PC-9 (cell line): ENCODE results near the gene NXPH2.

ENCODE experiments used
- CTCF ChIP-seq: fragments of 200-600 bp; sonication (generic); conservative IDR thresholded peaks from 2 replicates; pipeline ENCODE4 v1.6.1; 2017; ENCODE audit warnings: mixed run types, antibody characterized with exemption, mild to moderate bottlenecking, moderate library complexity
- EZH2 ChIP-seq: fragments of 200-600 bp; sonication (generic); IDR thresholded peaks from 2 replicates; pipeline ENCODE4 v1.8.0; 2017; ENCODE audit warnings: antibody characterized with exemption, low read depth

DNA sequence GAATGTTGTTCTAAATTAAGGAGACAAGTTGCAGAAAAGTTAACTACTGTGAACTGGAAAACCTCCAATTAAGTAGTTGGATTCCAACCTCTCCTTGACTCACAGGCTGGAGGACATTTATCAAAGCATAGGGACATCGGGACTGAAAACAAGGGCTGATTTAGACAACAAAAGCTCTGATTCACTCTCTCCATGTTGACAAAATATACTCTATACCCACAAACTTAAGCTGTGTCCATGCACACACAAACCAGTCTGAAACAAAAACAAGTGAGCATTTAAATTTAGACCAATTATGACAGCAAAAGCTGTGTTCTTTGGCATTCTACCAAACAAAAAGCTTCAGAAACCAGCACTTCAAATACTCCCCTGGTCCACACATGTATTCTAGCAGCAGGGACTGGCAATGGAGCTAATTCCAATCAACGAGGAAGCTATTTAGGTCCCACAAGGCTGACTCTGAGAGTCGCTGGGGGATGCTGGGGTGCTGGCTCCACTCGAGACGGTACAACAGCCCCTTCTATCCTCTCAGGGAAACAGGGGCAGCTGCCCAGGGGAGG lies 71.4 kb downstream of the NXPH2 start:
- TF ChIP-seq CTCF (no peak), EZH2 (no peak)
